Activated naive CD4-positive, alpha-beta T cell treated with anti-CD3 and anti-CD28 coated beads, Interleukin-2, amount 10 ng/mL, durations not matched to agents 7 days and 5 days (primary cell): Measurements from ENCODE around the gene GAA.

ENCODE experiments used
- CTCF ChIA-PET: fragments of 350-600 bp; sonication (Branson Sonifier 250); formaldehyde crosslinking; loops from one replicate; lab custom pipeline; 2021; ENCODE audit warnings: antibody characterized with exemption; lab: Charles Lee
- DNase-seq: peaks from one replicate; pipeline ENCODE4 v3.0.0-alpha.2; 2020
- H3K27ac Mint-ChIP-seq: one replicate; pipeline ENCODE4 v1.8.0; 2021; ENCODE audit warnings: mild to moderate bottlenecking, moderate library complexity, mixed read lengths
- H3K27me3 Mint-ChIP-seq: one replicate; pipeline ENCODE4 v1.8.0; 2021; ENCODE audit warnings: mild to moderate bottlenecking, mixed read lengths
- H3K36me3 Mint-ChIP-seq: one replicate; pipeline ENCODE4 v1.8.0; 2021; ENCODE audit warnings: mixed read lengths
- H3K4me1 Mint-ChIP-seq: one replicate; pipeline ENCODE4 v1.8.0; 2021; ENCODE audit warnings: mixed read lengths
- H3K4me3 Mint-ChIP-seq: one replicate; pipeline ENCODE4 v1.8.0; 2021; ENCODE audit warnings: mild to moderate bottlenecking, moderate library complexity, mixed read lengths
- H3K9me3 Mint-ChIP-seq: one replicate; pipeline ENCODE4 v1.8.0; 2021; ENCODE audit warnings: mixed read lengths

The GAA gene

GRCh38 chr17:80104321-80104955, 3.1 kb downstream of the GAA start:
- H3K4me1 Mint-ChIP-seq: peaks cover 27% of the 10 kb centered on the region
- H3K27ac Mint-ChIP-seq: no peak overlapping the region
- peaks cover 21% of the 10 kb centered on the region for H3K27me3 Mint-ChIP-seq
- CTCF ChIA-PET: interaction anchor here (1.3 kb wide), 1 partner anchor 96 kb away, joined by 4 read pairs; no protein-coding TSS in a partner anchor
- no peak for DNase-seq
- no peak overlapping the region for H3K4me3 Mint-ChIP-seq
- H3K36me3 Mint-ChIP-seq: no peaks in the 10 kb centered on the region
- H3K9me3 Mint-ChIP-seq: no peaks in the 10 kb centered on the region

GRCh38 chr17:80104956-80105375, 3.6 kb downstream of the GAA start:
- Mint-ChIP-seq H3K27me3 (peaks cover 18% of the 10 kb centered on the region), H3K27ac (no peak overlapping the region), H3K36me3 (no peaks in the 10 kb centered on the region), H3K9me3 (no peaks in the 10 kb centered on the region), H3K4me1 (peaks cover 22% of the 10 kb centered on the region), H3K4me3 (no peak overlapping the region)
- CTCF ChIA-PET: no interaction called here
- DNase-seq: no peak

- H3K4me3 Mint-ChIP-seq: no peak overlapping the region
- DNase-seq: no peak
- H3K36me3 Mint-ChIP-seq: no peaks in the 10 kb centered on the region
- no peak overlapping the region for H3K27ac Mint-ChIP-seq
- H3K4me1 Mint-ChIP-seq: peaks cover 14% of the 10 kb centered on the region
- CTCF ChIA-PET: no interaction called here
- peaks cover 11% of the 10 kb centered on the region for H3K27me3 Mint-ChIP-seq
- H3K9me3 Mint-ChIP-seq: no peaks in the 10 kb centered on the region
These were observed 4.4 kb downstream of the GAA start for GRCh38 chr17:80105762-80106161.

- no peaks in the 10 kb centered on the region for H3K9me3 Mint-ChIP-seq
- no peak overlapping the region for H3K4me3 Mint-ChIP-seq
- peaks cover 11% of the 10 kb centered on the region for H3K27me3 Mint-ChIP-seq
- H3K27ac Mint-ChIP-seq: no peak overlapping the region
- DNase-seq: no peak
- no peaks in the 10 kb centered on the region for H3K36me3 Mint-ChIP-seq
- CTCF ChIA-PET: no interaction called here
- peaks cover 12% of the 10 kb centered on the region for H3K4me1 Mint-ChIP-seq
These were observed 4.8 kb downstream of the GAA start for GRCh38 chr17:80106176-80106575.

GRCh38 chr17:80106751-80107150, 5.4 kb downstream of the GAA start:
- CTCF ChIA-PET: no interaction called here
- no peaks in the 10 kb centered on the region for H3K36me3 Mint-ChIP-seq

DNA sequence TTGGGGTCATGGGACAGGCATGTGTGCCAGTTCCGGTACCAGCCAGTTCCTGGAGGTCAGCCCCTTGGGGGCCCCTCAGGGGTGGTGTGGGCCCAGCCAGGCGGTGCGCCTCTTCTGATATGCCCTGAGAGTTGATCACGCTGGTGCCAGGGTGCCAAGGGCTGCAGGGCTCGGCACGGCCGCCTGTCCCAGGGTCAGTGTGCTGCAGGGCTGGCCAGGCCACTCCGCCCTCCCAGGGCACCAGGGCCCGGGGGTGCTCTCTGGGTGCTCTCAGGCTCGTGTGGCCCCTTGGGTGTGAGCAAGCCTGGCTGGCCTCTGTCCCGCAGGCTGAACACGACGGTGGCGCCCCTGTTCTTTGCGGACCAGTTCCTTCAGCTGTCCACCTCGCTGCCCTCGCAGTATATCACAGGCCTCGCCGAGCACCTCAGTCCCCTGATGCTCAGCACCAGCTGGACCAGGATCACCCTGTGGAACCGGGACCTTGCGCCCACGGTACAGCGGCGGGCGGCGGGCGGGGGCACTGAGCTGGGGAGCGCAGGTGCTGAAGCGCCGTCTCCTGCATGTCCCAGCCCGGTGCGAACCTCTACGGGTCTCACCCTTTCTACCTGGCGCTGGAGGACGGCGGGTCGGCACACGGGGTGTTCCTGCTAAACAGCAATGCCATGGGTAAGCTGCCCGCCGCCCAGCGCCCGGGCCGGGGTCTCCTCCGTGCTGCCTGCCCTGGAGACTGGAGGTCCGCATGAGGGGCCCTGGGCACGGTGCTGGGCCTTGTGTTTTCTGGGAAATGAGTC, 6.0 kb downstream of the GAA start:
- H3K4me3 Mint-ChIP-seq: no peak overlapping the region
- CTCF ChIA-PET: no interaction called here
- peaks cover 2% of the 10 kb centered on the region for H3K27me3 Mint-ChIP-seq
- no peak for DNase-seq
- H3K36me3 Mint-ChIP-seq: no peaks in the 10 kb centered on the region
- peaks cover 4% of the 10 kb centered on the region for H3K4me1 Mint-ChIP-seq
- no peaks in the 10 kb centered on the region for H3K9me3 Mint-ChIP-seq
- no peak overlapping the region for H3K27ac Mint-ChIP-seq

More at GRCh38 chr17:80106751-80107150, 5.4 kb downstream of the GAA start:
- Mint-ChIP-seq H3K4me3 (no peak overlapping the region), H3K27me3 (peaks cover 9% of the 10 kb centered on the region), H3K9me3 (no peaks in the 10 kb centered on the region), H3K4me1 (peaks cover 11% of the 10 kb centered on the region), H3K27ac (no peak overlapping the region)
- no peak for DNase-seq

GRCh38 chr17:80108036-80108971, 6.9 kb downstream of the GAA start:
- no peaks in the 10 kb centered on the region for H3K4me1 Mint-ChIP-seq
- H3K27ac Mint-ChIP-seq: peak overlapping the region; percentile 37
- DNase-seq: no peak
- CTCF ChIA-PET: no interaction called here
- H3K36me3 Mint-ChIP-seq: no peaks in the 10 kb centered on the region
- no peaks in the 10 kb centered on the region for H3K27me3 Mint-ChIP-seq
- no peaks in the 10 kb centered on the region for H3K9me3 Mint-ChIP-seq
- H3K4me3 Mint-ChIP-seq: no peak overlapping the region

- CTCF ChIA-PET: no interaction called here
- Mint-ChIP-seq H3K4me1 (no peaks in the 10 kb centered on the region), H3K36me3 (no peaks in the 10 kb centered on the region), H3K4me3 (no peak overlapping the region), H3K27ac (no peak overlapping the region), H3K27me3 (no peaks in the 10 kb centered on the region), H3K9me3 (no peaks in the 10 kb centered on the region)
- DNase-seq: no peak
These were observed 7.8 kb downstream of the GAA start for GRCh38 chr17:80109066-80109660.

DNA sequence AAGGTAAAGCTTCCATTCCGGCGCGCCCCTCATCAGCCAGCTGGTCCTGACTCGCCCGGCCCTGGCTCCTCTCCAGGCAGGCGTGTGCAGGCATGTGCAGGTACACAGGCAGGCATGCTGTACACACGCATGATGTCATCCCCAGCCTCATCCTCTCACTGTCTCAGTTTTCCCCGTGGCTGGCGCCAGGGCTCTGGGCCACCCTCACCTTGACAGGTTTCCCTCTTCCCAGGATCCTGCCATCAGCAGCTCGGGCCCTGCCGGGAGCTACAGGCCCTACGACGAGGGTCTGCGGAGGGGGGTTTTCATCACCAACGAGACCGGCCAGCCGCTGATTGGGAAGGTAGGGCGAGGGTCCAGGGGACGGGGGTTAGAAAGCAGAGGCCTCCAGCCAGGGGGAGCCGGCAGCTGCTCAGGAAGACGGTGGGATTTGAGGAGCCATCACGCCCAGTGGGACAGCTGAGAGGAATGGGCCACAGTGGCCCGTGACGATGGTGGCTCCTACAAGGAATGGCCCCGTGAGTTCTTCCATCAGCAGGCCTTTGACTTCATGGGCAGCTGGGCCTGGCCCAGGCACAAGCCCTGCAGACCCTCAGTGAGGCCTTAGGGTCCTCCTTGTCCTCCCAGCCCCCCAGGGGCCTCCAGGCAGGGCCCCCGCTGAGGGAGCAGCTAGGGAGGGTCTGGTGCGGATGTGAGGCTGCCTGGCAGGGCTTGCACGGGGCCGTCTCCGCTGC, 8.5 kb downstream of the GAA start:
- Mint-ChIP-seq H3K27me3 (no peaks in the 10 kb centered on the region), H3K9me3 (no peaks in the 10 kb centered on the region), H3K36me3 (no peaks in the 10 kb centered on the region), H3K4me3 (no peak overlapping the region), H3K4me1 (no peaks in the 10 kb centered on the region), H3K27ac (no peak overlapping the region)
- no peak for DNase-seq
- CTCF ChIA-PET: no interaction called here

- Mint-ChIP-seq H3K27ac (no peak overlapping the region), H3K27me3 (no peaks in the 10 kb centered on the region), H3K4me1 (peaks cover 2% of the 10 kb centered on the region), H3K4me3 (no peak overlapping the region), H3K36me3 (no peaks in the 10 kb centered on the region), H3K9me3 (no peaks in the 10 kb centered on the region)
- no peak for DNase-seq
- CTCF ChIA-PET: no interaction called here
These were observed 9.0 kb downstream of the GAA start for GRCh38 chr17:80110447-80110812.

GRCh38 chr17:80110927-80111701, 9.7 kb downstream of the GAA start:
- Mint-ChIP-seq H3K9me3 (no peaks in the 10 kb centered on the region), H3K4me1 (peaks cover 2% of the 10 kb centered on the region), H3K27ac (no peak overlapping the region), H3K27me3 (no peaks in the 10 kb centered on the region), H3K36me3 (no peaks in the 10 kb centered on the region), H3K4me3 (no peak overlapping the region)
- CTCF ChIA-PET: no interaction called here
- DNase-seq: no peak

GRCh38 chr17:80111702-80112470, 10.5 kb downstream of the GAA start:
- CTCF ChIA-PET: interaction anchor here (0.6 kb wide), 1 partner anchor 10 kb away, joined by 3 read pairs; the partner anchor contains the start of gene GAA
- no peaks in the 10 kb centered on the region for H3K36me3 Mint-ChIP-seq
- H3K4me3 Mint-ChIP-seq: no peak overlapping the region
- no peaks in the 10 kb centered on the region for H3K9me3 Mint-ChIP-seq
- H3K4me1 Mint-ChIP-seq: peaks cover 2% of the 10 kb centered on the region
- peaks cover 3% of the 10 kb centered on the region for H3K27me3 Mint-ChIP-seq
- DNase-seq: no peak
- no peak overlapping the region for H3K27ac Mint-ChIP-seq
